HCEC 1CT (cell line): Measurements from ENCODE around the gene CDKAL1.
"Not testable (repeated sequence)": the region's sequence is repeated elsewhere in the genome, so short reads cannot be mapped to it uniquely, and the experiment has no call there.

Experiments
- DNase-seq: peaks from one replicate; pipeline ENCODE4 v3.0.0-alpha.2; 2017

CDKAL1 gene

DNA sequence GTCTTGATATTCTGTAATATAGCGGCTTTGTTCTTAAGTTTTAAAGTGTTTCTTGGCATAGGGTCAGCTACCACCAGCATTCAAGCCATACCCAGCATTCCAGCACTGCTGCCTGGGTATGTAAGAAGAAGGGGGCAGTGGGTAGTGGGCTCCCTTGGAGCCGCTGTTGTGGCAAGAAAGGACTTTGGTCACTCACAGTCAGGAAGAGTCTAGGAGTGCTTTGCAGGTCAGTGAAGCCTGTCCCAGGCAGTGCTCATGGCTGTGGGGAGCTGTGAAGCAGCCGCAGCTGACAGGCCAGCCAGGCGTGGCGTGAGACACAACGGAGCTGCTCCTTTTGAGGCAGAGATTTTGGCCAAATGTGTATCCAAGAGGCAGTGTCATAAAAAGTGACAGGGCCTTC is 512.0 kb downstream of the CDKAL1 start:
- DNase-seq: no peak

- no peak for DNase-seq
Observed at GRCh38 chr6:21048047-21048446, 513.8 kb downstream of the CDKAL1 start.

GRCh38 chr6:21049148-21049547 is 514.9 kb downstream of the CDKAL1 start:
- DNase-seq: no peak

GRCh38 chr6:21049572-21049971 is 515.3 kb downstream of the CDKAL1 start:
- peak; percentile 9 for DNase-seq

DNA sequence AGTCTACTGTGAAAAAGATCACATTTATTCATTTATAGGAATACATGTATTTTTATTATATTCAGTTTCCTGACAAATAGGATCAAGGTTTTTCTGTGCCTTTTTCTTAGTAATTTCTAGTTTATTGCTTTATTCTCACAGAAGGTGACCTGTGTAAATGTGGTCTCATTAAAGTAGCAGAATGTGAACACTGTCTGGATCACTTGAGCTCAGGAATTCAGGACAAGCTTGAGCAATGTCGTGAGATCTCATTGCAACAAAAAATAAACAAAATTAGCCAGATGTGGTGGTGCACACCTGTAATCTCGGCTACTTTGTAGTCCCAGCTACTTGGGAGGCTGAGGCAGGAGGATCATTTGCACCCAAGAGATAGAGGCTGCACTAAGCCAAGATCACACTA is 516.7 kb downstream of the CDKAL1 start:
- DNase-seq: no peak

- DNase-seq: no peak
Observed at GRCh38 chr6:21051777-21052176, 517.5 kb downstream of the CDKAL1 start.

DNA sequence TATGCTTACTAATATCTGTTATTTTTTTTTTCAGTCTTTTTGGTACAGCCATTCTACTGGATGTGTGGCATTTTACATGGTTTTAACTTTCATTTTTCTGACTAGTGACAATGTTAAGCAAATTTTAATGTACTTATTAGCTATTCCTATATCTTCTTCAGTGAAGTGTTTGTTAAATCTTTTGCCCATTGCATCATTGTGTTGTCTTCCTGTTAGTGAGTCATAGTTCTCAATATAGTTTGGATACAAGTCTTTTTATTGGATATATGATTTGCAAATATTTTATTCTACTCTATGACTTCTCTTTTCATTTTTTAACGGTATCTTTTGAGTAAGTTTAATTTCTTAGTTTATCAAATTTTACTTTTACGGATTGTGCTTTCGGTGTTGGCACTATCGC is 519.4 kb downstream of the CDKAL1 start:
- peak; percentile 44 for DNase-seq

DNA sequence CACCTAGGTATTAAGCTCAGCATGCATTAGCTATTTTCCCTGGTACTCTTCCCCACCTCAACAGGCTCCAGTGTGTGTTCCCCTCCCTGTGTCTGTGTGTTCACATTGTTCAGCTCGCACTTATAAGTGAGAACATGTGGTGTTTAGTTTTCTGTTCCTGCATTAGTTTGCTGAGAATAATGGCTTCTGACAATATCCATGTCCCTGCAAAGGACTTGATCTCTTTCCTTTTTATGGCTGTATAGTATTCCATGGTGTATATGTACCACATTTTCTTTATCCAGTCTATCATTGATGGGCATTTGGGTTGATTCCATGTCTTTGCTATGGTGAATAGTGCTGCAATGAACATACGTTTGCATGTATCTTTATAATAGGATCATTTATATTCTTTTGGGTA is 521.2 kb downstream of the CDKAL1 start:
- DNase-seq: not testable (repeated sequence)

DNA sequence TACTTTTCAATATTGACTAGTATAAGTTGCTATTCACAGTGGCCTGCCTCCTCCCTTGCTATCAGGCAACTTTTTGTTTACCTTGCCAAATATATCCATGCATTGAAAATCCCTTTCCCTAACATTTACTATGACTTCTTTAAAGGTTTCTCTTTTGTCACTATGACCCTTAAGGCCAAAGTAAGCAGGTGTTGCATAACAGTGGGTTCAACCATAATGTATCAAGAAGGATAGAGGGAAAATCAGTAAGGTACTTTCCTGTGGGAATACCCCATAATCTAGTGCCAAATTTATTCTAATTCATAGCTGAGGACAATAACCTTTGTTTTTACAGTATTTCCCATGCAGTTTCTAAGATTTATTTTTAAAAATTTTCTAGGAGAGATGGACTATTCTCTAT is 527.6 kb downstream of the CDKAL1 start:
- no peak for DNase-seq

DNA sequence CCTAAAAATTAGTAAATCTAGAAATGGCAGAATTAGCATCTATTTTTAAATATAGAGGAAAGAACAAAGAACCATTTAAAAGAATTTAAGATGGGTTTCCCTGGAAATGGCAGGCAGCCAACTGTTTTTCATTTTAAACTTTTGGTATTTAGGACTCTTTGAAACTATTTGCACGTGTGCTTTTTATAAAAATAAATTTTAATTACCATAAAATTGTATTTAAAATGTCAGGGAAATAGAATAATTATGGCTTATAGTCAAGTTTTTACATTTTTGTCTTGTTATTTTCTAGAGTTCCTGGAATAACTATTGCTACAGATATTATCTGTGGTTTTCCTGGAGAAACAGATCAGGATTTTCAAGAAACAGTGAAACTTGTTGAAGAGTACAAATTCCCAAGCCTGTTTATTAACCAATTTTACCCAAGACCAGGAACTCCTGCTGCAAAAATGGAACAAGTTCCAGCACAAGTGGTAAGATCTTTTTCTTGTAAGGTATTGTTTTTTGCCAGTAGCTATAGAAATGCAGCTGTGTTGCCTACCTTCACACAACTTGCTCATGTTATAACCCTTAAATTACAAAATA is 530.6 kb downstream of the CDKAL1 start:
- no peak for DNase-seq

DNA sequence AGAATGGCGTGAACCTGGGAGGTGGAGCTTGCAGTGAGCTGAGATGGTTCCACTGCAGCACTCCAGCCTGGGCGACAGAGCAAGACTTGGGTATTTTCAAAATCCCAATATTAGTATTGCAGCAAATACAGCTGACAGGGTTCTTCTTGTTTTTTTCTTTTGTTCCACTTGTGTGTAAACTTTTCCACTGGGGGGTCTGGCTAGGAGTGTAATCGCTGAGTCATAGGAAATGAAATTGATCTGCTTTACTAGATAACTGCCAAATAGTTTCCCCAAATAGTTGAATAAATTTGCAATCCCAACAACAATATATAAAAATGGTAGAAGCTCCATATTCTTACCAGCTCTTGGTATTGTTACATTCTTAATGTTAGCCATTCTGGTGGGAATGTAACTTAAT is 533.3 kb downstream of the CDKAL1 start:
- peak; percentile 24 for DNase-seq

DNA sequence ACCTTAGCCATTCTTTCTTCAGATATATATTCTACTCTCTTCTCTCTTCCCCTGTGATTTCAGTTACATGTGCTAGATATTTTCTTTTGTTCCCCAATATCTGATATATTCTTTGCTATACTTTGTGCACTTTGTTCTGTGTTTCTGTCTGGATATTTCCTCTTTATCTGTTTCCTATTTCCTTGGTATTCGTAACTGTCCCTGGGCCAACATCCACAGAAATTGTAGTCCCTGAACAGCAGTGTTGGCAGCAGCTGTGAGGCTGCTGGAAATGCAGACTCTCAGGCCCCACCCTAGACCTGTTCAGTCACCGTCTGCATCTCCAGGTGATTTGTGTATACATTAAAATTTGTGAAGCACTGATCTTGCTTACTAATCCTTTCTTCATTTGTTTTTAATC is 536.4 kb downstream of the CDKAL1 start:
- no peak for DNase-seq

DNA sequence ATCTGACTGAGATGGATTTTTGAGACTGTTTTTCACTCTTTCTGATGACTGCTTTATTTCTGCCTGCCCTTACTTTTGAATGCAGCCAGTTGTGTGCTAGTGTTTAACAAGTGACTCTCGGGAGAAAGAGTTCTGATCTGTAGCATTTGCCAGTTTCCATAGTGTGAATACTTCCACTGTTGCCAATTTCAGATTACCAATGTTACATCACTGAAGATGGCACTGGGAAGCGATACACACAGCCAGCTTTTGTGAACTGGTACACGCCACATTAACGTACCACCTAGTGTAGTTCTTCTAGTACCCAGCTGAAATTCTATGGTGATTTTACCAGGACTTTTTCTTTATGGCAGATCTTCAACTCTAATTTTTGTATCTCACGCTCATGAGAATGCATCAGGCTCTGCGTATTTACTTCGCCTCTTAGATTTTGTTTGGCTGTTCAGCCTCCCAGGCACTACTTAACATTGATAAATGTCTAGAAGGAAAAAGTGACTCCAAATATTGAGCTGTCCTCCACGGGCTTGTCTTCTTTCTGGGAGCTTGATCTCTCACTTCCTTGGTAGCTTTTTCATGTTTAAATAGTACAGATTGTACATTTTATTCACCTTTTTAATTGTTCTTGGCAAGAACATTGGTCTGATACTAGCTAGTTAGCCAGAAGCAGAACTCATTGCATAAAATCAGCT is 537.7 kb downstream of the CDKAL1 start:
- no peak for DNase-seq

DNA sequence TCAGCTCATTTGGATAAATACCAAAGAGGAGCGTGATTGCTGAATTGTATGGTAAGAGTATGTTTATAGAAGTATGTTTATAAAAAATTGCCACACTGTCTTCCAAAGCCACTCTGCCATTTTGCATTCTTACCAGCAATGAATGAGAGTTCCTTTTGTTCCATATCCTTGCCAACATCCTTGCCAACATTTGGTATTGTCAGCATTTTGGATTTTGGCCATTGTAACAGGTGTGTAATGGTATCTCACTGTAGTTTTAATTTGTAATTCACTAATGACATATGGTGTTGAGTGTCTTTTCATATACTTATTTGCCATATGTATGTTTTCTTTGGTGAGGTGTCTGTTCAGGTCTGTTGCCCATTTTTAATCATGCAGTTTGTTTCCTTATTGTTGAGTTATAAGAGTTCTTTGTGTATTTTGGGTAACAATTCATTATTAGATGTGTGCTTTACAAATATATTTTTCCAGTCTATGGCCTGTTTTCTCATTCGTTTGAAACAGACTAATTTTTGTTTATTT is 539.1 kb downstream of the CDKAL1 start:
- DNase-seq: no peak

DNA sequence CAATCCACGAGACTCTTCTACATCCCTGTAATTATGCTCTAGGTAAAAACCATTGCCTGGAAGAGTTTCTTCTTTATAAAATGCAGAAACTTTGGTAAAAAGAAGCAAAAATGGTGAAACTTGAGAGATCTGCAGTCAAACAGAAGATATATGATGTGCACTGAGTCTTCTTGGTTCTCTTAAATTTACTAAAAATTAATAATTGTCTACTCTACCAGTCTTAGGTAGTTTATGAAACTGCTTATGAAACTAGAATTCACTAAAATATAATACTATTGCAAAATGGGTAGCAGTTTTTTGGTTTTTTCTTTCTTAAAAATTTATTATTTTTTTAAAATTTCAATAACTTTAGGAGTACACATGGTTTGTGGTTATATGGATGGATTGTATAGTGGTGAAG is 540.2 kb downstream of the CDKAL1 start:
- DNase-seq: no peak

GRCh38 chr6:21075986-21076385 is 541.7 kb downstream of the CDKAL1 start:
- DNase-seq: no peak

DNA sequence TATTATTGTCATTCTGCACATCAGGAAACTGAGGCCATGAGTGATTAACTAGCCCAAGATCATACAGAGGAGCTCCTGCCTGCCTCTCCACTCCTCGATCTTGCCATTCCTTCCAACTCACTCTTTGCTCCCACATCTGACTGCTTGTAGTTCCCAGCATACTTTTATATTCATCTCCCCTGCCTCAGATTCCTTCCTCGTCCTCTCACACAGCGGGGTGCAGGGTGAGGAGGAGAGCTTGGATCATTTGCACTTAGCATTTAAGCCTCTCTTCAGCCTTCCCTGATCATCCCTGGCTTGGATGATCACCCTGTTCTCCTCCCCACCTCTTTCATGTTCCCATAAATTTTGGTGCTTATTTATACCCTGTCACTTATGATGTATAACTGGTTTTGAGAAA is 544.2 kb downstream of the CDKAL1 start:
- DNase-seq: no peak

- no peak for DNase-seq
Observed at GRCh38 chr6:21079468-21080048, 545.3 kb downstream of the CDKAL1 start.

DNA sequence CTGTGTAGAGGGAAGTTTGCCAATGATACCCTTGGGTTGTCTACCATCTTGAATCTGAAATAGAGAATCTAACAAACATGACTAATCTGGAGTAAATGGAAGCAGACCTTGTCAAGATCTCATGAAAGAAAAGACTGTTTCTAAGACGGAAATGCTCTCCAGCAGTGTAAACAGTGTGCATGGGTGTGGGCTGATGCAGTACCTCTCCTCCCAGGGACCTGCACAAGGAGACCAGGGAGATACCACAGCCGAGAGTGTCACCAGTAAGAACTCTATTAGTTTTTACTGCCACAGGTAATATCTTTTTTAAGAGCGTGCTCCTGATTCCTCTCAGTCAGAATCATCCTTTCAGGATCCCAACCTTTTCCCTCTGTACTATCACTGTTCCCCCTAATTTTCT is 546.0 kb downstream of the CDKAL1 start:
- DNase-seq: no peak

DNA sequence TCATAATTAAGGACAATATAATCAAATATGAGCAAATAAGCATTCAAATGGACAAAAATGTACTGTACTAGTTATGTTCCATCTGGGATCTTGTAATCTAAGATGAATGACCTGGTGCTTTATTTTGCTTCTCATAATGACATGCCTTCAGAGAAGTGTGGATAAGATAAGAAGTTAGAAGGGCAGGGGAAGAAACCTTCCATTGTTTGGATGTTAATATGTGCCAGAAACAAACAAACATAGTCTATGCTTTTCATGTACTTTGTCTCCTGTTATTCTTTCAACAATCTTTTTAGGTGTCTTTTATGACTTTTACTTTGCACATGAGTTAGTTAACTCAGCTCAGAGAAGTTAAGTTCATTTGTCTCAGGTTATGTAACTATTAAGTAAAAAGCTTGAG is 547.8 kb downstream of the CDKAL1 start:
- no peak for DNase-seq

- DNase-seq: no peak
Observed at GRCh38 chr6:21083708-21084107, 549.5 kb downstream of the CDKAL1 start.

DNA sequence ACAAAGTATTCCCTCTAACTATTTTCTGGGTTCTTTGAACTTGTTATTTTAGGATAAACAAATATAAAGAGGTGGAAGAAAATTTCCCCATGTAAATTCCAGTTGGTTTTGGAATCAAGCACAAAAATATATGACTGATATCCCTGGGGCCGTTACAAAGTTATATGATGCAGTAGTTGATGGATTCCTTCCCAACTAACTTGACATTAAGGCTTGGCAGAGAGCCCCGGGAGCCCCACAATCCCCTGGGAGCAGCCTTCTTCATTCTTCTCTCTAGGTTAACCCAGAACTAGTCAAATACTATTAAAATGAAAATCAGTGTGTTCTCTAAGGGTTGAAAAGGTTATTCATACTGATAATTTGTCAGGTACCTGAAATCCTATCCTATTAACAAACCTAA is 550.4 kb downstream of the CDKAL1 start:
- DNase-seq: no peak

DNA sequence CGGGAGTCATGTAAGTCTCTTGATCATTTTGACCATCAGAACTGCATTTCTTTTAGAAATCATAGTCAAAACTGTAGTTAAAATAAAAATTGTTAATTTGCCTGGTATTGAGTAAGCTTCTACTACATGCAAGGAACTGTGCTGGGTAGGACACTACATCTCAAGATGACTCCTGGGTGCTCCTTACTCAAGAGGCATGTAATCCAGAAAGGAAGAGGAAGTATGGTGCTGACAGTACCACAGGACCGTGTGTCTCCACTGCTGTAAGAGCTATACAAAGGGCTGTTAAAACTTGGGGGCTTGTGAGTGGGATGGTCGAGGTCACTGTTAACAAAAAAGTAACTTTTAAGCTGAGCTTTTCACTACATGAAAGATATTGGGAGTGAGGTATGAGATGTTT is 551.0 kb downstream of the CDKAL1 start:
- no peak for DNase-seq

DNA sequence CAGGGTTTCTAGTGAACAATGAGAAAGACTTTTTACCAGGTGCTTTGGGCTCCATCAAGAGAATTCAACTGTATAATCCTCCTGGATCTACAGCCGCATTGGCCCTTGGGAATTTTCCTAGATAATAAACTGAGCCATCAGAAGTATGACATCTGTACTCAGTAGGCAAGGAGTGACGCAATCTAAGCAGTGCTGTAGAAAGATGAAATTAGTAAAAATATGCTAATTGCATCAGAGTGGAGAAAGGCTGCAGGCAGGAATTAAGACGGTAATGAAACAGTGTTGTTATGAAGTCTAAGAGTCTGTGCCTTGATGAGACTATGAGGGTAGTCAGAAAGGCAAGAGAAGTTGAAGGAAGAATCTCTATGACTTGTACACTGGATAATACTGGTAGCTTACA is 551.4 kb downstream of the CDKAL1 start:
- DNase-seq: no peak

DNA sequence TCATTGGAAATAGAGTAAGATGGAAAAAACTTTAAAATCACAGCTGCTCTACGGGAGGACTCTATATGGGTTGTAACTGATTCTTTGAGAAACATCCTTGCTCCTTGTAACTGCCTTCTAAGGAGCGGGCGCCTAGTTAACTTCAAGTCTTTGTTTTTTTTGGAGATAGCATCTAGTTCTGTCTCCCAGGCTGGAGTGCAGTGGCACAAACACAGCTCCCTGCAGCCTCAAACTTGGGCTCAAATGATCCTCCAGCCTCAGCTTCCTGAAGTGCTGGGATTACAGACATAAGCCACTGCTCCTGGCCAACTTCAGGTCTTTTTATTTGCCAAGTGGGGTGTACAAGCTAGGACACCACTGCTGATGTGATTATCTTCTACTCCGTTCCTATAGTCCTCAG is 552.9 kb downstream of the CDKAL1 start:
- no peak for DNase-seq
